SHP77 treated with DMSO at 0.1 percent for 48 hours (cell line): ENCODE data around the gene HDDC3.
"Not testable (repeated sequence)": the region's sequence is repeated elsewhere in the genome, so short reads cannot be mapped to it uniquely, and the experiment has no call there.

ENCODE experiments used
- DNase-seq: peaks from one replicate; lab custom pipeline; 2025; lab: John Stamatoyannopoulos, UW

The HDDC3 gene

GRCh38 chr15:90930861-90931574 is 1.3 kb downstream of the HDDC3 start:
- DNase-seq, result no peak

GRCh38 chr15:90929246-90930019 is 2.9 kb downstream of the HDDC3 start:
- DNase-seq, result no peak

- not testable (repeated sequence) for DNase-seq
These were observed 4.2 kb downstream of the HDDC3 start for GRCh38 chr15:90928106-90928505.

GRCh38 chr15:90926766-90927165 is 5.6 kb downstream of the HDDC3 start:
- DNase-seq, result not testable (repeated sequence)

- DNase-seq, result no peak
These were observed 8.0 kb downstream of the HDDC3 start for GRCh38 chr15:90924375-90924774.

GRCh38 chr15:90922712-90923322 is 9.5 kb downstream of the HDDC3 start:
- DNase-seq, result not testable (repeated sequence)

- DNase-seq, result no peak
These were observed 10.5 kb downstream of the HDDC3 start for GRCh38 chr15:90921887-90922286.

- DNase-seq, result no peak
These were observed 13.5 kb downstream of the HDDC3 start for GRCh38 chr15:90918835-90919234.

GRCh38 chr15:90918034-90918788 is 14.1 kb downstream of the HDDC3 start:
- DNase-seq, result no peak

- no peak for DNase-seq
These were observed 14.8 kb downstream of the HDDC3 start for GRCh38 chr15:90917569-90917968.

GRCh38 chr15:90916461-90916860 is 15.9 kb downstream of the HDDC3 start:
- no peak for DNase-seq

GRCh38 chr15:90915808-90916440 is 16.4 kb downstream of the HDDC3 start:
- no peak for DNase-seq

GRCh38 chr15:90915216-90915807 is 17.0 kb downstream of the HDDC3 start:
- no peak for DNase-seq

GRCh38 chr15:90914305-90915080 is 17.9 kb downstream of the HDDC3 start:
- DNase-seq, result no peak

- DNase-seq, result no peak
These were observed 18.9 kb downstream of the HDDC3 start for GRCh38 chr15:90913398-90913944.

GRCh38 chr15:90912770-90913075 is 19.6 kb downstream of the HDDC3 start:
- DNase-seq, result no peak

GRCh38 chr15:90911906-90912769 is 20.2 kb downstream of the HDDC3 start:
- no peak for DNase-seq

GRCh38 chr15:90911302-90911623 is 21.1 kb downstream of the HDDC3 start:
- DNase-seq, result no peak

GRCh38 chr15:90910441-90911301 is 21.7 kb downstream of the HDDC3 start:
- no peak for DNase-seq
